ENCODE measurements around the gene GART. TPM values are rescaled to one million over a fixed set of nuclear protein-coding genes. Genes with fewer than 3 reads are reported as not detected.

The GART gene
- polyA plus RNA-seq (2011; rRNA removed) (26.1 and 31.4 TPM in 2 replicates), polyA minus RNA-seq (2011; rRNA and poly(A)+ RNA removed) (22.9 and 29.1 TPM in 2 replicates)

DNA sequence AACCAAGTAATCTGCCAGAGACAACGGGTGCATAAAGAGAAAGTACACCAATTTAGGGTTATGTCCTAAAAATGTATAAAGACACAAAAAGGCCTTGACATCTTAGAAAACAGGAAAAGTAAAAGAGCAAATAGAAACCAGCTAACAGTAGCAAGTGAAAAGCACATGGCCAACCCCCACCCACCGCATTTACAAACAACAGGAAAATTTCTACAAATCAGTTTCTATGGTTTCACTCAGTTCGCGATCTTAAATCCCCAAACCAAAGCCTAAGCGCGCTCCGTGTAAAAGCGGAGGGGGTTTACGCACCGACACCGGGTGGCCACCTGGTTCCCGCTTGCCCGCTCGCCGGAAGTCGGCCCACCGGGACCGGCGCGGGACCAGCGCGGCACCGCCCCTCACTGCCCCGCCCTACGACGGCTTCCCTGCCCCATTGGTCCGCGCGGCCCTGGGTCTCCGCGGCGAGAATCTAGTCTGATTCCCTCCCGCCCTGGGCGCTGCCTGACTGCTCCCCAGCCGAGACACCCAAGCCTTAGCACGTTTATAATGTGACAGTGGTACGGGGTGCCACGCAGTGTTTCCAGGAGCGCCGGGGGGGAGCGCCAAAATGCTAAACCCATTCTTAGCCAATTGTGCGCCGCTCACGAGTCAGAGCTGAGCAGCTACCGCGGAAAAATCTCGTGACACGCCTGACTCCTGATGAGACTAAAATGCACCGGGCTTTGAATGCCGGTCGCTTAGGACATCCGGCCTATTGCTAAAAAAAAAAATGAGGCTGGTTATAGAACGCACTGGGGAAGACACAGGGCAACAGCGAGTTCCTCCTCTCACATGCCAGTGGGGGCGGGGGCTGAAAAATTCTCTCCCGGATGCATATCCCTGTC lies at the start of gene GART:
TSS of gene GART (minus strand) at position 362 of the 884 bp plus-strand sequence. CDS start 2,802 bp downstream, outside the sequence.
- Histone ChIP-seq H3K27ac (ENCODE audit: low read depth, low read length) (peak within 1 kb of the TSS; percentile 100), H3K27me3 (ENCODE audit: control insufficient read depth, insufficient read depth, low read length) (no peaks in the 10 kb centered on the region), H3K9me3 (ENCODE audit: control insufficient read depth, insufficient read depth, low read length) (no peaks in the 10 kb centered on the region; the same call in 1 of the 2 replicates), H3K4me3 (ENCODE audit: low read depth, low read length) (peak within 1 kb of the TSS; percentile 95)
- TF ChIP-seq, protein P1, sequence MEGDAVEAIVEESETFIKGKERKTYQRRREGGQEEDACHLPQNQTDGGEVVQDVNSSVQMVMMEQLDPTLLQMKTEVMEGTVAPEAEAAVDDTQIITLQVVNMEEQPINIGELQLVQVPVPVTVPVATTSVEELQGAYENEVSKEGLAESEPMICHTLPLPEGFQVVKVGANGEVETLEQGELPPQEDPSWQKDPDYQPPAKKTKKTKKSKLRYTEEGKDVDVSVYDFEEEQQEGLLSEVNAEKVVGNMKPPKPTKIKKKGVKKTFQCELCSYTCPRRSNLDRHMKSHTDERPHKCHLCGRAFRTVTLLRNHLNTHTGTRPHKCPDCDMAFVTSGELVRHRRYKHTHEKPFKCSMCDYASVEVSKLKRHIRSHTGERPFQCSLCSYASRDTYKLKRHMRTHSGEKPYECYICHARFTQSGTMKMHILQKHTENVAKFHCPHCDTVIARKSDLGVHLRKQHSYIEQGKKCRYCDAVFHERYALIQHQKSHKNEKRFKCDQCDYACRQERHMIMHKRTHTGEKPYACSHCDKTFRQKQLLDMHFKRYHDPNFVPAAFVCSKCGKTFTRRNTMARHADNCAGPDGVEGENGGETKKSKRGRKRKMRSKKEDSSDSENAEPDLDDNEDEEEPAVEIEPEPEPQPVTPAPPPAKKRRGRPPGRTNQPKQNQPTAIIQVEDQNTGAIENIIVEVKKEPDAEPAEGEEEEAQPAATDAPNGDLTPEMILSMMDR (IDR thresholded peaks at IDR 0.05; ENCODE audit: low read depth, low read length) = no peak
- POLR2A ChIA-PET = interaction anchor here (0.5 to 0.7 kb wide), 2 partner anchors 37 to 283 kb away, joined by 3 to 5 read pairs; no protein-coding TSS in a partner anchor
- DNase-seq (ENCODE audit: low read depth, low spot score) = no peak
- CTCF ChIA-PET = no interaction called here

DNA sequence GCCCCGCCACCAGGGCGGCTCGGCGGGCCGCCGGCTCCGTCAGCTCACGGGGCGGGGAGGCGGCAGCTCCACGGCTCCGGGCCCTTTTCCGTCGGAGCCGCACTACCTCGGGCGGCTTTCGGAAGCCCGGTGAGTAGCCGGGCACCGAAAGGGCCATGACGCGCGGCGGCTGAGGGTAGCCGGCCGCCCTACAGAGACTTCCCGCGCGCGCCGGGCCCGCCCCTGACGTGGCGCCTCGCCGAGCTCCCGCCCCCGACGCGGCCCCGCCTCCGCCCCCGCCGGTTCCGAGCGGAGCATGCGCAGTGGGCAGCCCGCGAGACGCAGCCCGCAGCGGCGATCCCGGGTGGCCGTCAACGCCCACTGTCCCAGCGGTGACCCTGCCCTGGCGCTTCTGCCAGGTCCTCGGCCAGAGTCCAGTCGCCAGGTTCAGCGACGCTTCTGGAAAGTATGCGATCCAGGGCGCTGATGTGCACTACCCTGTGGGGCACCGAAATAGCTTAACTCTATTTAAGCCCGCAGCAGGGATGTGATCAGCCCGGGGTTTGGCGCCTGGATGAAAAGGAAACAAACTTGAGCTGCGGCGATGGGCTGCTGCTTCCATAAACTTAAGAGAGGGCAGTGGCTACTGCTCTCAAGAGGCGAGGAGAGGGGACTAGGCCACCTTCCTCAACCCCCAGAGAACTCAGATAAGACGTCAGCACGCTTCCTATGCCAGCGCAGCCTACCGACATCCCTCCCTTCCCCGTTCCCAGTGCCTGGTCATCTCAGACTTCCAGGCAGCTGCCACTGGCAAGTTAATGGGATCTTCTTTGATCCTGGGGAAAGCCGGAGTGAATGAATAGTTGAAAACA lies 46.8 kb upstream of the GART start, which contains the start of gene DONSON:
TSS of gene DONSON (minus strand) at position 200 of the 851 bp plus-strand sequence. CDS start at position 157, 43 bp downstream.
- H3K27ac ChIP-seq (ENCODE audit: low read depth, low read length) = peak within 1 kb of the TSS; percentile 87
- ChIA-PET POLR2A (interaction anchor here (0.9 to 1.2 kb wide), 3 partner anchors 10 to 109 kb away, joined by 3 to 6 read pairs (median 4); partner anchors contain the start of genes DNAJC28 and TMEM50B), CTCF (interaction anchor here (1.0 to 5.3 kb wide), 2 partner anchors 13 to 18 kb away, joined by 3 to 47 read pairs; no protein-coding TSS in a partner anchor)
- TF ChIP-seq, protein P1 (IDR thresholded peaks at IDR 0.05; ENCODE audit: low read depth, low read length) = no peak
- no peaks in the 10 kb centered on the region for H3K27me3 ChIP-seq (ENCODE audit: control insufficient read depth, insufficient read depth, low read length)
- peak; percentile 27 for DNase-seq (ENCODE audit: low read depth, low spot score)
- peak within 1 kb of the TSS; percentile 88 for H3K4me3 ChIP-seq (ENCODE audit: low read depth, low read length)
- H3K9me3 ChIP-seq (ENCODE audit: control insufficient read depth, insufficient read depth, low read length) = no peaks in the 10 kb centered on the region

DNA sequence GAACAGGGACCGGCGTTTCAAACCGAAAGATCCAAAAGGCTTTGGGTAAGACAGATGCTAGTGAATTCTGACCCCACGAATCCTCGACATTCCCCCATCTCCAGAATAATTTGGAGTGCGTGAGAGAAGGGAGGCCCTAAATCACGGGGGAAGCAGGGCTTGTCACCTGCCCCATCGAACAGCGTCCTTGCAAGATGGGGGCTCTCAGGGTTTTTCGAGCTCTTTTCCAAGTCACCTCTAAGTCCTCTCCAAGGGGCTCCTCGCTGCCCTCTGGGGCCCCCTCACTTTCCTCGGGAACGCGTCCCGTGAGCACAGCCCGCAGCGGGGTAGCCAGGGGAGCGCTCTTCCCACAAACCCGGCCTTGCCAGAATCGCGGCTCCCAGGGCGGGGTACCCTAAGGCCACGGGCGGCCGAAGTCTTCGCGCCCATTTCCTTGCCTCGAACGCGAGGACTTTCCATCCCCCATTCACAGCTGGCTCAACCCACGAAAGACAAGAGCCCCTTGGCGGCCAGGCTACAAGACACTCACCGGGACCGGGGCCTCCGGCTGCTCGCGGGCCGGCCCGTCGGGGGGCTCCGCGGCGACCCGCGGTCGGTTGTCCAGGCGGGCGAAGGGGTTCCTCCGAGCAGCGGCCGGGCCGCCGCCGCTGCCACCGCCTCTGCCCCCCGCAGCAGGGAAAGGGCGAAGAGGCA lies 46.0 kb upstream of the GART start:
- DNase-seq (ENCODE audit: low read depth, low spot score) = no peak
- ChIA-PET POLR2A (interaction anchor here (0.9 to 1.2 kb wide), 3 partner anchors 9 to 108 kb away, joined by 3 to 6 read pairs (median 4); partner anchors contain the start of genes DNAJC28 and TMEM50B), CTCF (interaction anchor here (0.6 to 5.3 kb wide), 3 partner anchors 10 to 18 kb away, joined by 3 to 47 read pairs (median 3); no protein-coding TSS in a partner anchor)
- peak overlapping the region; percentile 52 for H3K27ac ChIP-seq (ENCODE audit: low read depth, low read length)
- TF ChIP-seq, protein P1 (IDR thresholded peaks at IDR 0.05; ENCODE audit: low read depth, low read length) = no peak
- no peaks in the 10 kb centered on the region for H3K27me3 ChIP-seq (ENCODE audit: control insufficient read depth, insufficient read depth, low read length)
- no peaks in the 10 kb centered on the region for H3K9me3 ChIP-seq (ENCODE audit: control insufficient read depth, insufficient read depth, low read length)
- peak overlapping the region; percentile 83 for H3K4me3 ChIP-seq (ENCODE audit: low read depth, low read length)

DNA sequence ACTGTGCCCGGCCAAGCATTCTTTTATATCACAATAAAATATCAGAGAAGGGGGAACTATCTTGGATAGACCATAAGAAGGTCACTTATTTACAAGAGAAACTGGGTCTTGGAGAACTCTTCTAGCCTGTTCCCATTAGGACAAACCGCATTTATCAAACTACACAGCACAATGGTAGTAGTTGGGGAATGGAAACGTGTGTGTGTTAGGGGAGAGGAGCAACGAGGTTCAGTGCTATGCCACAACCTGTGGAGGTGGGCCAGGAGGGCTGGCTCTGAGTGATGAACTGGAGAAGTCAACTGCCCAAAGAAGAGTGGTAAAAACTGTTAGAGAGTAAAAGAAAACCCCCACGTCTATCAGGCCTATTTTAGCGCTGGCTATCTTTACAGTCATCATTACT lies 45.0 kb upstream of the GART start:
- H3K27me3 ChIP-seq (ENCODE audit: control insufficient read depth, insufficient read depth, low read length) = no peaks in the 10 kb centered on the region
- no peak for DNase-seq (ENCODE audit: low read depth, low spot score)
- H3K27ac ChIP-seq (ENCODE audit: low read depth, low read length) = no peak overlapping the region
- no peaks in the 10 kb centered on the region for H3K9me3 ChIP-seq (ENCODE audit: control insufficient read depth, insufficient read depth, low read length)
- CTCF ChIA-PET = interaction anchor here (6.2 kb wide), 1 partner anchor 19 kb away, joined by 29 read pairs; no protein-coding TSS in a partner anchor
- POLR2A ChIA-PET = no interaction called here
- H3K4me3 ChIP-seq (ENCODE audit: low read depth, low read length) = peak overlapping the region; percentile 0
- TF ChIP-seq, protein P1 (IDR thresholded peaks at IDR 0.05; ENCODE audit: low read depth, low read length) = no peak
